ENCODE data around the gene TACR2. TPM values are rescaled to one million over a fixed set of nuclear protein-coding genes. Genes with fewer than 3 reads are reported as not detected.
A peak's percentile ranks its signal among the peaks of the same experiment; 100 is the strongest.

TACR2 gene
- total RNA-seq, 1 donor from 2014 or later = 0.90 TPM

GRCh38 chr10:69360485-69361302, 56.0 kb downstream of the TACR2 start:
- Histone ChIP-seq H3K36me3 (peaks cover 19% of the 10 kb centered on the region), H3K4me3 (no peak overlapping the region), H3K9me3 (no peaks in the 10 kb centered on the region), H3K27me3 (no peaks in the 10 kb centered on the region), H3K27ac (peak overlapping the region; percentile 80), H3K4me1 (peaks cover 39% of the 10 kb centered on the region)
- intact Hi-C loops (cut with DNase I) = no loop called here
- DNase-seq (peak; percentile 88), ATAC-seq (peak; percentile 93)
- no peak for TF ChIP-seq CTCF (IDR thresholded peaks at IDR 0.05)

DNA sequence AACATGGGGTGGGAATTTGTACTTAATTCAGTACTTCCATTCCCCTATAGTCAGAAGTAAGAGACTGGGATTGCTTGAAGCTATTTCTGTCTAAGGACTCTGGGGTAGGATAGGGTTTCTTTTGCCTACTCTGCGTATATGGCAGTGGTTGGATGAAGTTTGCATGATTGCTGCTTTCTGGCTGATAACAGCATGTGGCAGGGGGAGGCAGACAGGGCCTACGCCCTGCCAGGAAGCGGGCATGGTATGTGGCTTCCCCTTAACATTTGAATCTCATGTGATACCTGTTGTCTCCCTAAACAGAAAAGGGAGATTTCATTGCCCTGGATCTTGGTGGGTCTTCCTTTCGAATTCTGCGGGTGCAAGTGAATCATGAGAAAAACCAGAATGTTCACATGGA, 57.1 kb downstream of the TACR2 start:
- no peak overlapping the region for H3K4me3 ChIP-seq
- ATAC-seq (no peak), DNase-seq (no peak)
- intact Hi-C loops (cut with DNase I) = no loop called here
- H3K9me3 ChIP-seq = no peaks in the 10 kb centered on the region
- no peak for TF ChIP-seq CTCF (IDR thresholded peaks at IDR 0.05)
- H3K27ac ChIP-seq = peak overlapping the region; percentile 80
- no peaks in the 10 kb centered on the region for H3K27me3 ChIP-seq
- peaks cover 8% of the 10 kb centered on the region for H3K36me3 ChIP-seq
- peaks cover 39% of the 10 kb centered on the region for H3K4me1 ChIP-seq

GRCh38 chr10:69359148-69359547, 57.6 kb downstream of the TACR2 start:
- peaks cover 39% of the 10 kb centered on the region for H3K4me1 ChIP-seq
- no peak overlapping the region for H3K27ac ChIP-seq
- no peak for TF ChIP-seq CTCF (IDR thresholded peaks at IDR 0.05)
- H3K27me3 ChIP-seq = no peaks in the 10 kb centered on the region
- H3K4me3 ChIP-seq = no peak overlapping the region
- DNase-seq (no peak), ATAC-seq (peak; percentile 3)
- peaks cover 4% of the 10 kb centered on the region for H3K36me3 ChIP-seq
- no peaks in the 10 kb centered on the region for H3K9me3 ChIP-seq
- intact Hi-C loops (cut with DNase I) = no loop called here

DNA sequence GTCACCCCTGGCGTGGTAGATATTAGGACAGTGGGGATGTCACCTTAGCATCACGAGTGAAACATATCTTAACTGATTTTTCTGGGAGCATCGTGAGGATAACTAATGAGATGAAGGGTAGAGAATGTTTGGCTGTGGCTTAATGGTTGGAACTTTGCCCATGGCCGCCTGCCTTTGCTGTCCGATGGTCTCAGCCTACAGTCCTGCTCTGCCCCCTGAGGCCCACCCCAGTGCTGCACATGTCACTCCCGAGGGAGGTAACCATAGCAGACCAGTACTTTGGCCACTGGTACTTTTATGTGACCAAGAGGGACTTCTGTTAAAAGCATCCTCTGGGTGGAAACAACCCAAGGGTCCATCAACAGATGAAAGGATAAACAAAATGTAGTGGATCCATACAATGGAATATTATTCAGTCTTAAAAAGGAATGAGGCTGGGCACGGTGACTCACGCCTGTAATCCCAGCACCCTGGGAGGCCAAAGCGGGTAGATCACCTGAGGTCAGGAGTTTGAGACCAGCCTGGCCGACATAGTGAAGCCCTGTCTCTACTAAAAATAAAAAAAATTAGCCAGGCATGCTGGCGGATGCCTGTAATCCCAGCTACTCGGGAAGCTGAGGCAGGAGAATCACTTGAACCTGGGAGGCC, 58.4 kb downstream of the TACR2 start:
- intact Hi-C loops (cut with DNase I) = no loop called here
- Histone ChIP-seq H3K4me3 (no peak overlapping the region), H3K27ac (no peak overlapping the region), H3K36me3 (no peaks in the 10 kb centered on the region), H3K27me3 (no peaks in the 10 kb centered on the region), H3K4me1 (peaks cover 39% of the 10 kb centered on the region), H3K9me3 (no peaks in the 10 kb centered on the region)
- DNase-seq (no peak), ATAC-seq (no peak)
- no peak for TF ChIP-seq CTCF (IDR thresholded peaks at IDR 0.05)

DNA sequence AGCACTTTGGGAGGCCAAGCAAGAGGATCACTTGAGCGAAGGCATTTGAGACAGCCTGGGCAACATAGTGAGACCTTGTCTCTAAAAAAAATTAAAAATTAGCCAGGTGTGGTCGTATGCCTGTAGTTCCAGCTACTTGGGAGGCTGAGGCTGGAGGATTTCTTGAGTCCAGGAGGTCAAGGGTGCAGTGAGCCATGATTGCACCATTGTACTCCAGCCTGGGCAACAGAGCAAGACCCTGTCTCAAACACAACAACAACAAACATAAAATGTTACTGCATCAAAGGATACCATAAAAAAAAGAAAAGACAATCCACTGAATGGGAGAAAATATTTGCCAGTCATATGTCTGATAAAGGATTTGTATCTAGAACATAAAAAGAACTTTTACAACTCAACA, 60.5 kb downstream of the TACR2 start:
- no peak overlapping the region for H3K4me3 ChIP-seq
- ATAC-seq (no peak), DNase-seq (no peak)
- H3K4me1 ChIP-seq = peaks cover 25% of the 10 kb centered on the region
- H3K36me3 ChIP-seq = no peaks in the 10 kb centered on the region
- no peak overlapping the region for H3K27ac ChIP-seq
- TF ChIP-seq CTCF (IDR thresholded peaks at IDR 0.05) = no peak
- H3K27me3 ChIP-seq = no peaks in the 10 kb centered on the region
- H3K9me3 ChIP-seq = no peaks in the 10 kb centered on the region
- intact Hi-C loops (cut with DNase I) = no loop called here

Measured in upper lobe of right lung (tissue), 1 donor.